MM.1S (cell line): ENCODE data around the gene FAM170B.

Experiments
- DNase-seq: peaks from one replicate; pipeline ENCODE4 v3.0.0-alpha.2; 2015
- H2AFZ ChIP-seq: fragments of 300-600 bp; sonication (generic); 2 replicates; pipeline ENCODE4 v1.6.0; 2016; ENCODE audit warnings: antibody characterized with exemption, low read length
- H3F3A ChIP-seq: fragments of 300-600 bp; sonication (generic); 2 replicates; pipeline ENCODE4 v1.6.1; 2016; ENCODE audit warnings: mild to moderate bottlenecking, antibody characterized with exemption, low read length, moderate library complexity, mixed read lengths; ENCODE audit not compliant: insufficient read depth
- H3K27ac ChIP-seq: fragments of 300-600 bp; sonication (generic); 2 replicates; pipeline ENCODE4 v1.5.1; 2016; ENCODE audit warnings: mild to moderate bottlenecking, low read length
- H3K27me3 ChIP-seq: fragments of 300-600 bp; sonication (generic); replicated peaks from 2 replicates; pipeline ENCODE4 v1.6.0; 2016; ENCODE audit warnings: low read length; ENCODE audit not compliant: insufficient read depth
- H3K36me3 ChIP-seq: fragments of 300-600 bp; sonication (generic); replicated peaks from 2 replicates; pipeline ENCODE4 v1.6.1; 2016; ENCODE audit warnings: mild to moderate bottlenecking, low read length, mixed read lengths; ENCODE audit not compliant: insufficient read depth
- H3K4me1 ChIP-seq: fragments of 300-600 bp; sonication (generic); 2 replicates; pipeline ENCODE4 v1.6.1; 2016; ENCODE audit warnings: low read length, mixed read lengths
- H3K4me2 ChIP-seq: fragments of 300-600 bp; sonication (generic); 2 replicates; pipeline ENCODE4 v1.6.0; 2016; ENCODE audit warnings: low read depth, low read length
- H3K4me3 ChIP-seq: fragments of 300-600 bp; sonication (generic); 2 replicates; pipeline ENCODE4 v1.5.1; 2016; ENCODE audit warnings: low read length, mixed read lengths
- H3K79me2 ChIP-seq: fragments of 300-600 bp; sonication (generic); 2 replicates; pipeline ENCODE4 v1.6.1; 2016; ENCODE audit warnings: mixed run types, low read length, mixed read lengths
- H3K9ac ChIP-seq: fragments of 300-600 bp; sonication (generic); 2 replicates; pipeline ENCODE4 v1.6.1; 2016; ENCODE audit warnings: low read length, mixed read lengths
- H3K9me2 ChIP-seq: fragments of 300-600 bp; sonication (generic); replicated peaks from 2 replicates; pipeline ENCODE4 v1.6.1; 2016; ENCODE audit warnings: mild to moderate bottlenecking, low read length, mixed read lengths; ENCODE audit not compliant: insufficient read depth
- H3K9me3 ChIP-seq: fragments of 300-600 bp; sonication (generic); replicated peaks from 2 replicates; pipeline ENCODE4 v1.6.1; 2016; ENCODE audit warnings: mild to moderate bottlenecking, low read length, mixed read lengths; ENCODE audit not compliant: insufficient read depth
- H4K20me1 ChIP-seq: fragments of 300-600 bp; sonication (generic); 2 replicates; pipeline ENCODE4 v1.6.1; 2016; ENCODE audit warnings: mild to moderate bottlenecking, low read length, moderate library complexity, mixed read lengths; ENCODE audit not compliant: insufficient read depth
- EZH2 ChIP-seq: fragments of 300-600 bp; sonication (generic); optimal IDR thresholded peaks from 2 replicates; pipeline ENCODE3; 2017; ENCODE audit warnings: low read depth, mild to moderate bottlenecking, antibody characterized with exemption, low read length, mixed read lengths
- EZH2phosphoT487 ChIP-seq: fragments of 300-600 bp; sonication (generic); IDR thresholded peaks from 2 replicates; pipeline ENCODE4 v1.6.1; 2018; ENCODE audit warnings: antibody characterized with exemption, low read length
- TF ChIP-seq, protein P1 (sequence below): fragments of 300-600 bp; sonication (generic); IDR thresholded peaks from 2 replicates; pipeline ENCODE4 v1.5.1; 2016; ENCODE audit warnings: antibody characterized with exemption, low read length, mixed read lengths

Gene FAM170B

DNA sequence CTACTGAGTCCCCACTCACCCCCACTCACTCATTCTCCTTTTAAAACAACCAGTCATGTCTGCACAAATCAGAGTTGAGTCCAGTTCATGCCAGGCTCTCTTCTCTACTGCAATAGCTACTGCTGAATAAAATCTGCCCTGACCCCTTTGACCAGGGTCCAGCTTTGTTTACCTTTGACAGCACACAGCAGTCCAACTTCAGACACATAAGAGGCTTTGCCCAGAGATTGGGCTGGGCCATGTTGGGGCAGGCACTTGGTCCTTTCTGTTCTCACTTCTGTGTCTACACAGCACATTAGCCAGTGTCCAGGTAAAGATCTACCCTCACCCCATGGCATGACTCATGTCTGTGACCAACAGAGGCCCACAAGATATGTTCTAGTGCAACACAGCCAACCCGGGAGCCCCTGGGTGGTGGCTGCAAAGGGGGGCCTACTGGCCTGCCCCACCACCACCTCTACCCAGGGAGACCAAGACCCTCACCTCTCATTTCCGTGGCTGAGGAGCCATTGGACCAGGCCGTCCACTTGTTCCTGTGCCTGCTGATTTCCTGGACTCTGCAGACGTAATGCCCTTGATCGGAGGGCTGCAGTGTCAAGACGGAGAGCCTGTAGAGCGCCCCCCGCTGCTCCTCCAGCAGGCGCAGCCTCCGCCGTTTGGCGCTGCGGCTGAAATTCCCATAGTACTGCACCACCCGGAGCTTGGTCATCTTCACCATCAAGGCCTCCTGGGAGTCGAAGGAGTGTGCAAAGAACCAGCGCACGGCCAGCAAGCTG is 26.5 kb downstream of the FAM170B start:
- Histone ChIP-seq H3K27me3 (no peaks in the 10 kb centered on the region), H3K27ac (no peak overlapping the region), H3K9ac (no peak overlapping the region), H3K4me3 (no peak overlapping the region), H3K36me3 (no peaks in the 10 kb centered on the region), H3K9me3 (no peaks in the 10 kb centered on the region), H3F3A (no peaks in the 10 kb centered on the region), H3K79me2 (no peaks in the 10 kb centered on the region), H2AFZ (no peak overlapping the region), H3K4me1 (no peaks in the 10 kb centered on the region), H4K20me1 (no peaks in the 10 kb centered on the region), H3K4me2 (no peak overlapping the region), H3K9me2 (no peaks in the 10 kb centered on the region)
- DNase-seq, result no peak
- TF ChIP-seq EZH2phosphoT487 (no peak), EZH2 (no peak)
- TF ChIP-seq, protein P1, sequence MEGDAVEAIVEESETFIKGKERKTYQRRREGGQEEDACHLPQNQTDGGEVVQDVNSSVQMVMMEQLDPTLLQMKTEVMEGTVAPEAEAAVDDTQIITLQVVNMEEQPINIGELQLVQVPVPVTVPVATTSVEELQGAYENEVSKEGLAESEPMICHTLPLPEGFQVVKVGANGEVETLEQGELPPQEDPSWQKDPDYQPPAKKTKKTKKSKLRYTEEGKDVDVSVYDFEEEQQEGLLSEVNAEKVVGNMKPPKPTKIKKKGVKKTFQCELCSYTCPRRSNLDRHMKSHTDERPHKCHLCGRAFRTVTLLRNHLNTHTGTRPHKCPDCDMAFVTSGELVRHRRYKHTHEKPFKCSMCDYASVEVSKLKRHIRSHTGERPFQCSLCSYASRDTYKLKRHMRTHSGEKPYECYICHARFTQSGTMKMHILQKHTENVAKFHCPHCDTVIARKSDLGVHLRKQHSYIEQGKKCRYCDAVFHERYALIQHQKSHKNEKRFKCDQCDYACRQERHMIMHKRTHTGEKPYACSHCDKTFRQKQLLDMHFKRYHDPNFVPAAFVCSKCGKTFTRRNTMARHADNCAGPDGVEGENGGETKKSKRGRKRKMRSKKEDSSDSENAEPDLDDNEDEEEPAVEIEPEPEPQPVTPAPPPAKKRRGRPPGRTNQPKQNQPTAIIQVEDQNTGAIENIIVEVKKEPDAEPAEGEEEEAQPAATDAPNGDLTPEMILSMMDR, result no peak

DNA sequence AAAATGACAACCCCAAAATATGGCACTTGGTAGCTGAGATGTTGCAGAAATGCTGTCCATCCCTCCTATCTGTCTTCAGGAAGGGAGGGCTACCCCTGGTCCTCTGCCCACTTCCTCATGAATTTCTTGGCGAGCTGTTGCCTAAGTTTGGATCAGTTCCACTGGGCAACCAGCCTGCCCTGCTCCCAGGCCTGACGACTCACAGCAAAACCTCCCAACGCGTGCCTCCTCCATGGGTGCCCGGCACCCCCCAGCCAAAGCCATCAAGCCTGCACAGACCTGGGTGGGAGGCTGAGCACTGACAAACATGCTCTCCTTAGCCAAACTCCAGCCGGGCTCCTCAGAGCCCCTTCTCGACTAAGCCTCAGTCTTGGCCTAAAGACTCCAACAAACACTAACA is 27.4 kb downstream of the FAM170B start:
- Histone ChIP-seq H3K9me3 (no peaks in the 10 kb centered on the region), H4K20me1 (no peaks in the 10 kb centered on the region), H3K79me2 (no peaks in the 10 kb centered on the region), H3K4me2 (no peak overlapping the region), H3F3A (no peaks in the 10 kb centered on the region), H2AFZ (no peak overlapping the region), H3K27ac (no peak overlapping the region), H3K4me1 (no peaks in the 10 kb centered on the region), H3K4me3 (no peak overlapping the region), H3K27me3 (no peaks in the 10 kb centered on the region), H3K36me3 (no peaks in the 10 kb centered on the region), H3K9ac (no peak overlapping the region), H3K9me2 (no peaks in the 10 kb centered on the region)
- DNase-seq, result no peak
- TF ChIP-seq EZH2phosphoT487, result no peak
- TF ChIP-seq EZH2, result no peak

DNA sequence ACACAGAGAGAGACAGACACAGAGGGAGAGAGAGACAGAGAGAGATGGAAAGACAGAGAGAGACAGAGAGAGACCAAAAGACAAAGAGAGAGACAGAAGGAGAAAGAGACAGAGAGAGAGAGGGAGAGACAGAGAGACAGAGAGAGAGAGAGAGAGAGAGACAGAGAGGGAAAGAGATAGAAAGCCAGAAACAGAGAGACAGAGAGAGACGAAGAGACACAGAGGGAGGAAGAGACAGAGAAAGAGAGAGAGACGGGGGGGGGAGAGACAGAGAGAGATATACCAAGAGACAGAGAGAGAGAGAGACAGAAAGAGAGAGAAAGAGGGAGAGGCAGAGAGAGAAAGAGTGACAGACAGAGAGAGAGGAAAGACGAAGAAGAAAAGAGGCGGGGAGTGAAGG is 28.7 kb downstream of the FAM170B start:
- Histone ChIP-seq H3K79me2 (no peaks in the 10 kb centered on the region), H3K9me3 (no peaks in the 10 kb centered on the region), H3K9me2 (no peaks in the 10 kb centered on the region), H3K27me3 (no peaks in the 10 kb centered on the region), H3K27ac (no peak overlapping the region), H2AFZ (no peak overlapping the region), H3K9ac (no peak overlapping the region), H3F3A (no peaks in the 10 kb centered on the region), H3K4me2 (no peak overlapping the region), H3K4me1 (no peaks in the 10 kb centered on the region), H4K20me1 (no peaks in the 10 kb centered on the region), H3K4me3 (no peak overlapping the region), H3K36me3 (no peaks in the 10 kb centered on the region)
- no peak for DNase-seq
- no peak for TF ChIP-seq EZH2phosphoT487
- no peak for TF ChIP-seq EZH2
- TF ChIP-seq, protein P1, result no peak

DNA sequence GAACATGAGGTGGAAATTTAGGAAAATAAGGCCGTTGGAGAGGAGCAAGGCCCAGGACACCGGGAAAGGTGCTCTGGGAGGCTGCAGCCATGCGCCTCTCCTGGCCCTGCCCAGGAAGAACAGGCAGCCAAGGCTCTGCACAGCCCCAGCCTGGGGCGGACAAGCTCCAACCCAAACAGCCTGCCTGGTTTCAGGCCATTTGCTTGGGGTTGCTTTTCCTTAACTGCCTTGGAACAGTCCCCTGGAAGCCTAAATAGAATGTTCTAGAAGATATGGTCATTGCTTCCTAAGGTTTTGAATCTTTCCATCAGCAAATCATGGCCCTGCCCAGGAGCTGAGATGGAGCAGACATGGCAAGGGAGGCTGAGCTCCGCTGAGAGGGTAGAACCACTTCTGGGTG is 29.5 kb downstream of the FAM170B start:
- Histone ChIP-seq H4K20me1 (no peaks in the 10 kb centered on the region), H3K27ac (no peak overlapping the region), H3F3A (no peaks in the 10 kb centered on the region), H3K79me2 (no peaks in the 10 kb centered on the region), H3K9me3 (no peaks in the 10 kb centered on the region), H2AFZ (no peak overlapping the region), H3K27me3 (no peaks in the 10 kb centered on the region), H3K4me1 (no peaks in the 10 kb centered on the region), H3K4me3 (no peak overlapping the region), H3K9ac (no peak overlapping the region), H3K4me2 (no peak overlapping the region), H3K36me3 (no peaks in the 10 kb centered on the region), H3K9me2 (no peaks in the 10 kb centered on the region)
- TF ChIP-seq, protein P1, result no peak
- no peak for TF ChIP-seq EZH2
- no peak for TF ChIP-seq EZH2phosphoT487
- DNase-seq, result no peak
